Panc1 (cell line): ENCODE data around the gene GMDS. TPM values are rescaled to one million over a fixed set of nuclear protein-coding genes. Genes with fewer than 3 reads are reported as not detected.

Experiments
- ATAC-seq: fragments of 200-7000 bp; cut with Tn5 transposase; 2 replicates; pipeline ENCODE4 v1.9.1; 2020; ENCODE audit warnings: mild to moderate bottlenecking, moderate library complexity
- BruUV-seq: library from RNA; stranded (reverse); fragments of 400-500 nt; replicated peaks from 2 replicates; lab custom pipeline; 2021; lab: Mats Ljungman, UMichigan
- CTCF ChIA-PET: fragments of 300-600 bp; sonication (Branson Sonifier 250); formaldehyde crosslinking; loops from one replicate; lab custom pipeline; 2022; ENCODE audit warnings: antibody characterized with exemption; lab: Charles Lee
- POLR2A ChIA-PET: fragments of 300-600 bp; sonication (Branson Sonifier 250); formaldehyde crosslinking; loops from one replicate; lab custom pipeline; 2022; ENCODE audit warnings: antibody characterized with exemption; lab: Charles Lee
- DNase-seq: peaks from one replicate; pipeline ENCODE4 v3.0.0-alpha.2; 2010; ENCODE audit warnings: low read depth, low spot score
- H3K27ac ChIP-seq: 2 replicates; pipeline ENCODE4 v1.5.1; 2011; ENCODE audit warnings: mild to moderate bottlenecking, low read length, inconsistent platforms
- H3K27me3 ChIP-seq: fragments of 200-500 bp; sonication (Bioruptor generic); 2 replicates; pipeline ENCODE4 v1.6.0; 2014; ENCODE audit warnings: low read length, inconsistent platforms; ENCODE audit not compliant: control insufficient read depth, insufficient read depth
- H3K36me3 ChIP-seq: fragments of 200-500 bp; sonication (Bioruptor generic); 2 replicates; pipeline ENCODE4 v1.5.1; 2014; ENCODE audit warnings: inconsistent platforms, mild to moderate bottlenecking, low read length, moderate library complexity; ENCODE audit not compliant: control insufficient read depth, insufficient read depth
- H3K4me1 ChIP-seq: 2 replicates; pipeline ENCODE4 v1.5.1; 2011; ENCODE audit warnings: inconsistent platforms, mild to moderate bottlenecking, low read length, moderate library complexity; ENCODE audit not compliant: control insufficient read depth, insufficient read depth
- H3K4me3 ChIP-seq, 2 experiments: 2 replicates each; pipeline ENCODE4 v1.5.1; 2011 to 2012; ENCODE audit warnings: low read depth in 2 of 2, low read length in 2 of 2, mild to moderate bottlenecking in 2 of 2, inconsistent platforms in 1 of 2, moderate library complexity in 1 of 2
- H3K9me3 ChIP-seq: fragments of 200-500 bp; sonication (Bioruptor generic); 2 replicates; pipeline ENCODE4 v1.5.1; 2014; ENCODE audit warnings: low read depth, mild to moderate bottlenecking, inconsistent platforms, low read length, moderate library complexity; ENCODE audit not compliant: control insufficient read depth, insufficient read depth
- CTCF ChIP-seq: fragments of 450-650 bp; IDR thresholded peaks from 2 replicates; pipeline ENCODE4 v1.5.1; 2017; ENCODE audit warnings: mild to moderate bottlenecking
- POLR2AphosphoS5 ChIP-seq: IDR thresholded peaks from 2 replicates; pipeline ENCODE4 v1.6.1; 2012; ENCODE audit warnings: mild to moderate bottlenecking, low read depth, low read length, moderate library complexity
- REST ChIP-seq, 2 experiments: IDR thresholded peaks; 2 replicates each; pipeline ENCODE4 v1.6.1; 2011 to 2012; ENCODE audit warnings: low read depth in 2 of 2, control low read depth in 1 of 2, low read length in 1 of 2, mild to moderate bottlenecking in 1 of 2, moderate library complexity in 1 of 2; ENCODE audit not compliant: insufficient read depth in 1 of 2
- SIN3A ChIP-seq: IDR thresholded peaks from 2 replicates; pipeline ENCODE4 v1.6.1; 2012; ENCODE audit warnings: low read depth, mild to moderate bottlenecking, low read length, moderate library complexity, borderline replicate concordance; ENCODE audit not compliant: insufficient read depth
- TCF7L2 ChIP-seq: IDR thresholded peaks from 2 replicates; pipeline ENCODE4 v1.6.1; 2011; ENCODE audit warnings: mild to moderate bottlenecking, low read depth, low read length, inconsistent platforms
- in situ Hi-C: cut with HindIII; loops from 2 replicates; pipeline ENCODE4 v1.10.0; 2016; ENCODE audit warnings: low sequenced_read_pairs, low pct_unique_long_range_greater_than_20kb
- intact Hi-C: fragments of 100-400 bp; cut with micrococcal nuclease; formaldehyde crosslinking; loops from one replicate; pipeline ENCODE4 v1.10.0; 2022; ENCODE audit not compliant: unreplicated experiment
- total RNA-seq: library from RNA; stranded (reverse); gene quantifications from one replicate; pipeline ENCODE4 v1.2.1, GENCODE V29; 2021; ENCODE audit not compliant: unreplicated experiment

GMDS gene
- total RNA-seq, 1 experiment from 2014 or later: 9.8 TPM

GRCh38 chr6:2026133-2026532 lies 219.3 kb downstream of the GMDS start:
- no peak for TF ChIP-seq TCF7L2
- TF ChIP-seq POLR2AphosphoS5: no peak
- no peak for TF ChIP-seq REST (IDR thresholded peaks at IDR 0.05; ENCODE audit: insufficient read depth in 1 of 2, low read depth in 2 of 2, low read length in 1 of 2)
- TF ChIP-seq SIN3A: no peak
- no peak for TF ChIP-seq CTCF
- in situ Hi-C loops: no loop called here
- BruUV-seq: no TSS peak
- Histone ChIP-seq H3K4me3 (no peak overlapping the region), H3K27me3 (no peaks in the 10 kb centered on the region), H3K36me3 (no peaks in the 10 kb centered on the region), H3K27ac (no peak overlapping the region), H3K4me1 (no peaks in the 10 kb centered on the region; the same call in 1 of the 2 replicates), H3K9me3 (no peaks in the 10 kb centered on the region)
- ATAC-seq: no peak
- intact Hi-C loops: no loop called here
- ChIA-PET POLR2A (no interaction called here), CTCF (no interaction called here)
- DNase-seq: no peak

- DNase-seq: no peak
- Histone ChIP-seq H3K4me3 (no peak overlapping the region), H3K4me1 (no peaks in the 10 kb centered on the region), H3K27me3 (no peaks in the 10 kb centered on the region), H3K9me3 (no peaks in the 10 kb centered on the region), H3K36me3 (no peaks in the 10 kb centered on the region), H3K27ac (no peak overlapping the region)
- intact Hi-C loops: no loop called here
- in situ Hi-C loops: no loop called here
- TF ChIP-seq POLR2AphosphoS5 (no peak), TCF7L2 (no peak), SIN3A (no peak), REST (IDR thresholded peaks at IDR 0.05; ENCODE audit: insufficient read depth in 1 of 2, low read depth in 2 of 2, low read length in 1 of 2) (no peak), CTCF (no peak)
- ATAC-seq: no peak
- no TSS peak for BruUV-seq
- POLR2A ChIA-PET: no interaction called here
- CTCF ChIA-PET: no interaction called here
Observed at GRCh38 chr6:2021713-2022125, 223.7 kb downstream of the GMDS start.
